ENCODE results near the gene NDUFAF8. TPM values are rescaled to one million over a fixed set of nuclear protein-coding genes. Genes with fewer than 3 reads are reported as not detected.

NDUFAF8 gene
- total RNA-seq, 1 experiment from 2014 or later, result 60.1 TPM

DNA sequence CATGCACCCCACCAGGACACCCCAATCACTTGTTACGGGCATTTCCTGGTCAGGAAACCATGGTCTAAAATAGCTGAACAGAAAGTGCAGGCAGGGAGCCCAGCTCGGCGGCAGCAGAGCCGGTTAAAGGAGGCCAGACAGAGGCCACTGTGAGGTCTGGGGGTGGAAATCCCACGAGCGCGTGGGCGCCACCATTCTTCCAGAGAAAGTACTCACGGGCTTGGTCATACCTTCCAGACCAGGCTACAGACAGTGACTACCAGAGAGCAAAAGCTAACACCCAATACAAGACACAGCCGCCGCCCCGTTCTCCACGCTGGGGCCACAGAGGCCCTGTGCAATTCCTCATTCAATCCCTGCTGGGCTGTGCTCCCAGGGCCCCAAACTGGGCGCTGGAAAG lies 28.2 kb upstream of the NDUFAF8 start:
- no peak overlapping the region for H3K4me3 Mint-ChIP-seq
- H4K5ac ChIP-seq (ENCODE audit: insufficient read length, low read depth, low read length), result no peak overlapping the region
- H4K20me1 ChIP-seq (ENCODE audit: control insufficient read depth, insufficient read depth, insufficient read length), result no peaks in the 10 kb centered on the region
- no peak overlapping the region for H3K4ac ChIP-seq (ENCODE audit: low read depth, low read length)
- no peaks in the 10 kb centered on the region for H3K23me2 ChIP-seq (ENCODE audit: insufficient read length, low read depth, low read length, poor library complexity, severe bottlenecking)
- no peak overlapping the region for H3K23ac ChIP-seq (ENCODE audit: insufficient read length, low read depth, low read length)
- no peak overlapping the region for H3K14ac ChIP-seq (ENCODE audit: insufficient read depth, low read length)
- no peaks in the 10 kb centered on the region for H3K4me1 ChIP-seq (ENCODE audit: insufficient read depth, low read length)
- no peak overlapping the region for H2BK12ac ChIP-seq (ENCODE audit: insufficient read length, low read depth, low read length)
- H3K27me3 ChIP-seq (ENCODE audit: insufficient read depth, low read length), result no peaks in the 10 kb centered on the region
- WGBS (ENCODE audit: extremely low coverage, insufficient read length, low lambda C conversion rate), result no CpG with 5 or more reads among the region's 14 CpGs
- no peaks in the 10 kb centered on the region for H3K9me3 ChIP-seq (ENCODE audit: control insufficient read depth, low read depth, low read length)
- H2BK20ac ChIP-seq (ENCODE audit: low read depth, low read length, poor library complexity, severe bottlenecking), result no peak overlapping the region
- no peaks in the 10 kb centered on the region for H3K79me1 ChIP-seq (ENCODE audit: insufficient read depth, low read depth, low read length, poor library complexity, severe bottlenecking)
- no peak overlapping the region for H3K18ac ChIP-seq (ENCODE audit: insufficient read length, low read depth, low read length)
- no peak overlapping the region for H3K27ac ChIP-seq (ENCODE audit: insufficient read length, low read depth, low read length)
- H2AK5ac ChIP-seq (ENCODE audit: insufficient read length, low read length), result no peak overlapping the region
- H2BK120ac ChIP-seq (ENCODE audit: low read depth, low read length, poor library complexity, severe bottlenecking), result no peak overlapping the region
- H3K9ac ChIP-seq (ENCODE audit: extremely low read depth, insufficient read length, low read length), result no peak overlapping the region
- no peak overlapping the region for H4K8ac ChIP-seq (replicated peaks; ENCODE audit: insufficient read length, low read depth, low read length)
- H2AFZ ChIP-seq (ENCODE audit: low read length), result no peak overlapping the region
- no peaks in the 10 kb centered on the region for H3K9me3 Mint-ChIP-seq
- H3K4me1 Mint-ChIP-seq, result peaks cover 3 to 4% of the 10 kb centered on the region in 2 experiments; a peak in 1 of 4 replicates
- TF ChIP-seq, protein P1, sequence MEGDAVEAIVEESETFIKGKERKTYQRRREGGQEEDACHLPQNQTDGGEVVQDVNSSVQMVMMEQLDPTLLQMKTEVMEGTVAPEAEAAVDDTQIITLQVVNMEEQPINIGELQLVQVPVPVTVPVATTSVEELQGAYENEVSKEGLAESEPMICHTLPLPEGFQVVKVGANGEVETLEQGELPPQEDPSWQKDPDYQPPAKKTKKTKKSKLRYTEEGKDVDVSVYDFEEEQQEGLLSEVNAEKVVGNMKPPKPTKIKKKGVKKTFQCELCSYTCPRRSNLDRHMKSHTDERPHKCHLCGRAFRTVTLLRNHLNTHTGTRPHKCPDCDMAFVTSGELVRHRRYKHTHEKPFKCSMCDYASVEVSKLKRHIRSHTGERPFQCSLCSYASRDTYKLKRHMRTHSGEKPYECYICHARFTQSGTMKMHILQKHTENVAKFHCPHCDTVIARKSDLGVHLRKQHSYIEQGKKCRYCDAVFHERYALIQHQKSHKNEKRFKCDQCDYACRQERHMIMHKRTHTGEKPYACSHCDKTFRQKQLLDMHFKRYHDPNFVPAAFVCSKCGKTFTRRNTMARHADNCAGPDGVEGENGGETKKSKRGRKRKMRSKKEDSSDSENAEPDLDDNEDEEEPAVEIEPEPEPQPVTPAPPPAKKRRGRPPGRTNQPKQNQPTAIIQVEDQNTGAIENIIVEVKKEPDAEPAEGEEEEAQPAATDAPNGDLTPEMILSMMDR (conservative IDR thresholded peaks at IDR 0.05), result no peak
- H3K4me2 ChIP-seq (ENCODE audit: insufficient read depth, insufficient read length, low read length), result no peak overlapping the region
- no peak overlapping the region for H2BK5ac ChIP-seq (ENCODE audit: insufficient read length, low read length)
- H3K79me2 ChIP-seq (ENCODE audit: insufficient read depth, low read length), result no peaks in the 10 kb centered on the region; the same call in 1 of the 2 replicates
- peak overlapping the region in 1 of 3 experiments; percentile 94; a peak in 2 of 7 replicates for H3K27ac Mint-ChIP-seq
- peaks cover 0 to 23% (median 3%) of the 10 kb centered on the region in 3 experiments; a peak in 4 of 7 replicates for H3K36me3 Mint-ChIP-seq (ENCODE audit: insufficient read depth in 1 of 3, low read depth in 3 of 3)
- no peaks in the 10 kb centered on the region for H3K27me3 Mint-ChIP-seq (ENCODE audit: low read depth)
- no peak overlapping the region for H3K56ac ChIP-seq (ENCODE audit: insufficient read length, low read depth, low read length)
- DNase-seq, result no peak
- no peak overlapping the region for H3T11ph ChIP-seq (ENCODE audit: low read length)
- H4K91ac ChIP-seq (ENCODE audit: insufficient read length, low read depth, low read length), result no peak overlapping the region
- no peak overlapping the region for H2BK15ac ChIP-seq (ENCODE audit: low read depth, low read length)
